Rectal smooth muscle tissue (tissue), 1 donor: ENCODE results near the gene PRICKLE3.
"Not testable (repeated sequence)": the region's sequence is repeated elsewhere in the genome, so short reads cannot be mapped to it uniquely, and the experiment has no call there.

Source experiments
- H3K27ac ChIP-seq: one replicate; pipeline ENCODE4 v1.7.0; 2013; ENCODE audit warnings: low read depth, low read length, inconsistent platforms
- H3K27me3 ChIP-seq: one replicate; pipeline ENCODE4 v1.7.0; 2013; ENCODE audit warnings: low read length; ENCODE audit not compliant: control insufficient read depth, insufficient read depth
- H3K36me3 ChIP-seq: one replicate; pipeline ENCODE4 v1.7.0; 2013; ENCODE audit warnings: low read length; ENCODE audit not compliant: control insufficient read depth, insufficient read depth
- H3K4me1 ChIP-seq: one replicate; pipeline ENCODE4 v1.7.0; 2013; ENCODE audit warnings: low read length; ENCODE audit not compliant: control insufficient read depth, insufficient read depth
- H3K4me3 ChIP-seq: one replicate; pipeline ENCODE4 v1.7.0; 2013; ENCODE audit warnings: low read length
- H3K9ac ChIP-seq: one replicate; pipeline ENCODE4 v1.7.0; 2013; ENCODE audit warnings: low read length

The PRICKLE3 gene

GRCh38 chrX:49173544-49173943 lies 12.6 kb downstream of the PRICKLE3 start:
- H3K4me1 ChIP-seq, H3K4me3 ChIP-seq, H3K27ac ChIP-seq, H3K36me3 ChIP-seq, H3K27me3 ChIP-seq, H3K9ac ChIP-seq: not testable (repeated sequence)

GRCh38 chrX:49172280-49172780 lies 13.8 kb downstream of the PRICKLE3 start:
- Histone ChIP-seq H3K4me3 (peak overlapping the region; percentile 59), H3K36me3 (peaks cover 4% of the 10 kb centered on the region), H3K27ac (peak overlapping the region; percentile 84), H3K9ac (peak overlapping the region; percentile 57), H3K4me1 (no peaks in the 10 kb centered on the region), H3K27me3 (no peaks in the 10 kb centered on the region)

DNA sequence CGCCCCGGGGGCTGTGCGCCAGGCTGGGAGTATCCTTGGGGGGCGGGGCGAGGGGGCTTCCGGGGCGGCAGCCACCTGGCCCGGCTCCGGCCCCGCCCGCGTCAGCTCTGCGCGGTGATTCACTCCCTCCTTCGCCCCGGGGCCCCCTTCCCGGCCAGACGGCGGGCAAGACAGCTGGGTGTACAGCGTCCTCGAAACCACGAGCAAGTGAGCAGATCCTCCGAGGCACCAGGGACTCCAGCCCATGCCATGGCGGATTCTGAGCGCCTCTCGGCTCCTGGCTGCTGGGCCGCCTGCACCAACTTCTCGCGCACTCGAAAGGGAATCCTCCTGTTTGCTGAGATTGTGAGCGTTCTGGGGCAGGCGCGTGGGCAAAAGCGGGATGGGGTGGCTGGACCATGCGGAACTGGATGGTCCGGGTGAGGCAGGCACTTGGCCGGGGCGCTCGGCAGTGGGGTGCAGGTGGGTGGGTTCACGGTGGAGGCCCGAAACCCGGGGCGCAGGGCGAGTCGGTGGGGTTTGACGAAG lies 14.4 kb downstream of the PRICKLE3 start, which contains the start of gene PLP2:
PLP2 (plus strand) TSS at position 147 of the 528 bp plus-strand sequence; CDS start at position 250, 103 bp downstream.
- peak within 1 kb of the TSS; percentile 57 for H3K9ac ChIP-seq
- H3K36me3 ChIP-seq: peaks cover 4% of the 10 kb centered on the region
- H3K4me1 ChIP-seq: no peaks in the 10 kb centered on the region
- H3K27ac ChIP-seq: peak within 1 kb of the TSS; percentile 84
- H3K4me3 ChIP-seq: peak within 1 kb of the TSS; percentile 59
- H3K27me3 ChIP-seq: no peaks in the 10 kb centered on the region

DNA sequence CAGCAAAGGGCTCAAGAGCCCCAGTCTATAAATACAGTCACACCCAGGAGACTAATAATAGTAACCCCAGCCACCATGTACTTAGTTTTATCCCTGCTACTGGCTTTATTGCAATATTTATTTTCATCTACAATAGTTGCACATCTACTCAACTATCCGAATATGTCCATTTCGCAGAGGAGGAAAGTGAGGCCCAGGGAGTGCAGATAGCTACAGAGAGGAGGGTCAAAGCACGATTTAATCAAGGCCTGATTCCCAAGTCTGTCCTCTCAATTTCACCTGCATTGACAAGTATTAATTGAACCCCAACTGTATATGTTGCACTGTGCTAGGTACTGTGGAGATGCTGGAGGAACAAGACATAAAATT lies 18.4 kb downstream of the PRICKLE3 start:
- Histone ChIP-seq H3K36me3 (no peaks in the 10 kb centered on the region), H3K27ac (peak overlapping the region; percentile 97), H3K27me3 (no peaks in the 10 kb centered on the region), H3K9ac (peak overlapping the region; percentile 84), H3K4me1 (no peaks in the 10 kb centered on the region), H3K4me3 (peak overlapping the region; percentile 75)

DNA sequence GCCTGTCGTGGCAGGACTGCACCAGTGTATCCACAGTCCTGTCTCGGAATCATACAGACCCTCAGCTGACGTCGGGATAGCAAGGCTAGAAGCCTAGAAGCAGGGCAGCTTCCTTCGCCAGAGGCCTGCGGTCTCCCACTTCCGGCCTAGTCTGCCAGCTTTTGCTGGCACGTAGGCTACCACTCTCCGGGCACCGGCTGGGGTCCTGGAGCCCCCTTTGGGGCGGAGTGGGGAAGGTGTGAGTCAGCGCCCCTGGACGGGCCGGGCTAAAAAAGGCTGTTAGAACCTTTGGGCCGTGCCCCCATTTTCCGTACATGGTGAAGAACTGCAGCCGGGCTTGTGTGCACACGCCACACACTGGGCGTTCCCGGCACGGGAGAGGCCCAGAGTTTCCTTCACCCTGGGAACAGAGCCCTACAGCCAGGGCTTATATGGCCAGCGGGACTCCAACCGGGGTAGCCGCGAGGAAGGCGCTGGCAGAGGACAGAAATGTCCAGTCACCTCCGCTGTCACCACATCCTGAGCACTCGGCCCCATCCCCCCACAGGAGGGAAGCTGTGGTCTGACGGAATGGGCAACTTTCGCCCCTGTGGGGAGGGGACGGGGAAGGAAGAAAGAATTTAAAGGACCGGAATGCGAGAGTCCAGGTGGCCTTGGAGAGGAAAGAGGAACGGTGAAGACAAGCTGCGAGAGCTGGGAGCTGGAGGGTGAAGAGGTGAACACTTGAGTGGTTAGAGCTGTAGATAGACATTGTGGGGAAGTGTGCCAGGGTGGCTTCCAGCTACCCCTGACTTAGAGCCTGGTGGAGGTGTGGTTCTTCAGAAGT lies 19.0 kb downstream of the PRICKLE3 start:
- H3K36me3 ChIP-seq: no peaks in the 10 kb centered on the region
- no peaks in the 10 kb centered on the region for H3K27me3 ChIP-seq
- no peaks in the 10 kb centered on the region for H3K4me1 ChIP-seq
- peak overlapping the region; percentile 75 for H3K4me3 ChIP-seq
- peak overlapping the region; percentile 84 for H3K9ac ChIP-seq
- peak overlapping the region; percentile 97 for H3K27ac ChIP-seq

DNA sequence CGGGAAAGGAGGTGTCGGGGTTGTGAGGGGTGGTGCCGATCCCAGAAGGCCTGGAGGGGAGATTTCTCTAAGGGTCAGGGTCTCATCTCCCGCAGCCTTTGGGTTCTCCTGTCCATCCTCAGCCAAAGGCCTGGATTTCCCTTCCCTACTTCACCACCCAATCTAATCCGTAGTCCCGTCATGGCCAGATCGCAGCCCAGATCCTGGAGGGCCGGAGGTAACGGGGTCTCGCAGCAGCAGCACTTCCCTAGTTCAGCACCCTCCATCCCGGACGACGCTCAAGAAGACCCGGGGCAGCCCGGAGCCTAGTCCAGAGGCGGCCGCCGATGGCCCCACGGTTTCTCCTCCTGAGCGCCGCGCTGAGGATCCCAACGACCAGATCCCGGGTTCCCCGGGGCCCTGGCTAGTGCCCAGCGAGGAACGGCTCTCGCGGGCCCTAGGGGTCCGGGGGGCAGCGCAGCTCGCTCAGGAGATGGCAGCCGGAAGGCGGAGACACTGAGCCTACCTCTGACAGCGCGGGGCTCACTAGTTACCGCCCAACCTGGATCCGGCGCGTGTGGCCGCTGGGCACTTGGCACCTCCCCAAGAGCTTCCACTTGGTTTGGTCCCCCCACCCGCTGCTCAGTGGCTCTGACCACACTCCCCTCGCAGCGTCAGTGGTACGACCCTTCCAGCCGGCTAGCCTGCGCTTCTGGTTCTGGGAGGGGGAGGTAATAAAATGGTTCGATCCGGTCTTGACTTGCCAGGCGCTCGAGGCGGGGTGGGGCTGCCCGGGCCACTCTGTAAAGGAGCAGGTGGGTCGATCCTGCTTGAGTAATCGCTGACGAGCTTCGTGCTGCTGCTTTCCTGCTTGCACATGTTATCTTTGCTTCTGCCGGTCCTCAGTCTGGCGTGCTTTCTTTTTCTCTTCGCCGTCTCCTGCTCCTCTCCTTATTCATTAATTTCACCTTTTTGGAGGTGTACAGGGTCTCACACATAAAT lies 20.0 kb downstream of the PRICKLE3 start:
- no peak overlapping the region for H3K9ac ChIP-seq
- no peaks in the 10 kb centered on the region for H3K4me1 ChIP-seq
- no peaks in the 10 kb centered on the region for H3K36me3 ChIP-seq
- no peaks in the 10 kb centered on the region for H3K27me3 ChIP-seq
- peak overlapping the region; percentile 75 for H3K4me3 ChIP-seq
- H3K27ac ChIP-seq: peak overlapping the region; percentile 97

- Histone ChIP-seq H3K27me3 (no peaks in the 10 kb centered on the region), H3K36me3 (no peaks in the 10 kb centered on the region), H3K9ac (no peak overlapping the region), H3K4me3 (no peak overlapping the region), H3K27ac (peak overlapping the region; percentile 94), H3K4me1 (no peaks in the 10 kb centered on the region)
These were observed 21.4 kb downstream of the PRICKLE3 start for GRCh38 chrX:49164589-49165360.

- H3K4me1 ChIP-seq: no peaks in the 10 kb centered on the region
- no peaks in the 10 kb centered on the region for H3K27me3 ChIP-seq
- H3K36me3 ChIP-seq: no peaks in the 10 kb centered on the region
- H3K4me3 ChIP-seq: peak overlapping the region; percentile 59
- H3K9ac ChIP-seq: peak overlapping the region; percentile 45
- peak overlapping the region; percentile 94 for H3K27ac ChIP-seq
These were observed 22.4 kb downstream of the PRICKLE3 start for GRCh38 chrX:49163555-49164419.

DNA sequence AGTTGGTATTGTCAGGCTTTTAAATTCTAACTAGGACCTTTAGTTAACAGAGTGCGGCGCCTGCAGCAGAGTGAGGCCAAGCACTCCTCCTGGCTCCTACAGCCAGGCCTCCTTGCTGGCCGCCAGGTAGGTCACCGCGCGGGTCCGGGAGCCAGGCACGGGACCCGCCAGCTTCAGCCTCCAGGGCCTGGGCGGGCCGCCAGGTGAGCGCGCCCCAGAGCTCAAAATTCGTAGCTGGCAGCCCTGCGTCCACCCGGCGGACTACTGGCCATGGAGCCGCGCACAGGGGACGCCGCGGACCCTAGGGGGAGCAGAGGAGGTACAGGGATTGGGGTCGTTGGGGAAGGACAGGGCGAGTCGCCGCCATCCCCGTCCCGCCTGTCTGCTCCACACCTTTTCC lies 23.6 kb downstream of the PRICKLE3 start, which contains the start of gene MAGIX:
MAGIX (plus strand) TSS at position 139 of the 400 bp plus-strand sequence; CDS start at position 271, 132 bp downstream.
- H3K36me3 ChIP-seq: no peaks in the 10 kb centered on the region
- peak within 1 kb of the TSS; percentile 59 for H3K4me3 ChIP-seq
- H3K9ac ChIP-seq: peak within 1 kb of the TSS; percentile 45
- H3K4me1 ChIP-seq: no peaks in the 10 kb centered on the region
- H3K27ac ChIP-seq: peak within 1 kb of the TSS; percentile 94
- H3K27me3 ChIP-seq: no peaks in the 10 kb centered on the region

DNA sequence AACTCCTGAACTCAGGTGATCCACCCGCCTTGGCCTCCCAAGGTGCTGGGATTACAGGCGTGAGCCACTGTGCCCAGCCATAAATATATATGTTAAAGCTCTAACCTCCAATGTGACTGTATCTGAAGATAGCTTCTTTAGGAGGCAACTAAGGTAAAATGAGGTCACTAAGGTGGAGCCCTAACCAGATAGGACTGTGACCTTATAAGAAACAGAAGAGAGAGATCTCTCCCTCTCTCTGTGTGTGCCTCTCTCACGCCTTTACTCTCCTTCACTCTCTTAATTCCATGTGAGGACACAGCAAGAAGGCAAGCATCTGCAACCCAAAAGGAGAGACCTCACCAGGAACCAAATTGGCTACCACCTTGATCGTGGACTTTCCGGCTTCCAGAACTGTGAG lies 24.5 kb downstream of the PRICKLE3 start:
- H3K27me3 ChIP-seq: no peaks in the 10 kb centered on the region

DNA sequence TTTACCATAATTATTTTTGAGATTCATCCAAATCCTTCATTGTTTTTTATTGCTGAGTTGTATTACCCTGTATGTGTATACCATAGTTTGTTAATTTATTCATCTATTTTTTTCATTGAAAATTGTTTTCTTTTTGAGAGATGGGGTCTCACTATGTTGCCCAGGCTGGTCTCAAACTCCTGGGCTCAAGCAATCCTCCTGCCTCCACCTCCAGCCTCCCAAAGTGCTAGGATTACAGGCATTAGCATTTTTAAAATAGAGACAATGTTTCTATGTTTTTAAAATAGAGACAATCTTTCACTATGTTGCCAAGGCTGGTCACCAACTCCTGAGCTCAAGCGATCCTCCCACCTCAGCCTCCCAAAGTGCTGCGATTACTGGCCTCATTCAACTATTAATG lies 25.3 kb downstream of the PRICKLE3 start:
- Histone ChIP-seq H3K36me3 (no peaks in the 10 kb centered on the region), H3K27ac (no peak overlapping the region), H3K27me3 (no peaks in the 10 kb centered on the region), H3K9ac (no peak overlapping the region), H3K4me3 (no peak overlapping the region), H3K4me1 (no peaks in the 10 kb centered on the region)

More for the DNA sequence above, 24.5 kb downstream of the PRICKLE3 start:
- Histone ChIP-seq H3K27ac (no peak overlapping the region), H3K9ac (no peak overlapping the region), H3K4me3 (no peak overlapping the region), H3K36me3 (no peaks in the 10 kb centered on the region), H3K4me1 (no peaks in the 10 kb centered on the region)
